Astrocyte (in vitro differentiated cells and primary cell): ENCODE data around the gene PBX1. TPM values are rescaled to one million over a fixed set of nuclear protein-coding genes. Genes with fewer than 3 reads are reported as not detected.

Source experiments
- DNase-seq: peaks from one replicate; pipeline ENCODE4 v3.0.0-alpha.2; 2010; ENCODE audit warnings: low read depth
- FAIRE-seq: peaks from 2 replicates; lab custom pipeline; 2011; peaks lifted over from hg19 to GRCh38; lab: Jason Lieb, UNC
- H2AFZ ChIP-seq: 2 replicates; pipeline ENCODE4 v1.6.0; 2012; ENCODE audit warnings: low read depth, low read length, inconsistent platforms
- H3K27ac ChIP-seq: 2 replicates; pipeline ENCODE4 v1.5.1; 2011; ENCODE audit warnings: low read depth, low read length, inconsistent platforms
- H3K27me3 ChIP-seq: 2 replicates; pipeline ENCODE4 v1.6.0; 2011; ENCODE audit warnings: low read length, inconsistent platforms; ENCODE audit not compliant: insufficient read depth
- H3K36me3 ChIP-seq: 2 replicates; pipeline ENCODE4 v1.5.1; 2011; ENCODE audit warnings: low read length, inconsistent platforms; ENCODE audit not compliant: insufficient read depth
- H3K4me1 ChIP-seq: 2 replicates; pipeline ENCODE4 v1.5.1; 2011; ENCODE audit warnings: low read length, inconsistent platforms; ENCODE audit not compliant: insufficient read depth
- H3K4me2 ChIP-seq: 2 replicates; pipeline ENCODE4 v1.6.0; 2012; ENCODE audit warnings: low read length, inconsistent platforms
- H3K4me3 ChIP-seq: 2 replicates; pipeline ENCODE4 v1.5.1; 2011; ENCODE audit warnings: low read depth, mild to moderate bottlenecking, low read length, inconsistent platforms; ENCODE audit not compliant: insufficient read depth
- H3K79me2 ChIP-seq: 2 replicates; pipeline ENCODE4 v1.6.0; 2012; ENCODE audit warnings: mild to moderate bottlenecking, low read length, inconsistent platforms; ENCODE audit not compliant: insufficient read depth
- H3K9ac ChIP-seq: 2 replicates; pipeline ENCODE4 v1.6.0; 2012; ENCODE audit warnings: mild to moderate bottlenecking, low read length, inconsistent platforms
- H3K9me3 ChIP-seq: 2 replicates; pipeline ENCODE4 v1.5.1; 2012; ENCODE audit warnings: low read depth, mild to moderate bottlenecking, low read length, inconsistent platforms; ENCODE audit not compliant: insufficient read depth
- H4K20me1 ChIP-seq: 2 replicates; pipeline ENCODE4 v1.6.0; 2012; ENCODE audit warnings: low read length, inconsistent platforms; ENCODE audit not compliant: insufficient read depth
- H3K27ac Mint-ChIP-seq: one replicate; pipeline ENCODE4 v1.8.0; 2021; ENCODE audit warnings: mild to moderate bottlenecking, mixed read lengths; ENCODE audit not compliant: unreplicated experiment
- H3K27me3 Mint-ChIP-seq: one replicate; pipeline ENCODE4 v1.8.0; 2021; ENCODE audit warnings: low read depth, mixed read lengths; ENCODE audit not compliant: unreplicated experiment
- H3K36me3 Mint-ChIP-seq: one replicate; pipeline ENCODE4 v1.8.0; 2021; ENCODE audit warnings: low read depth, mixed read lengths; ENCODE audit not compliant: unreplicated experiment
- H3K4me1 Mint-ChIP-seq: one replicate; pipeline ENCODE4 v1.8.0; 2021; ENCODE audit warnings: low read depth, mixed read lengths; ENCODE audit not compliant: unreplicated experiment
- H3K4me3 Mint-ChIP-seq: one replicate; pipeline ENCODE4 v1.8.0; 2021; ENCODE audit warnings: mild to moderate bottlenecking, moderate library complexity, mixed read lengths; ENCODE audit not compliant: unreplicated experiment
- H3K9me3 Mint-ChIP-seq: one replicate; pipeline ENCODE4 v1.8.0; 2021; ENCODE audit warnings: mild to moderate bottlenecking, mixed read lengths; ENCODE audit not compliant: unreplicated experiment
- EZH2 ChIP-seq: IDR thresholded peaks from 2 replicates; pipeline ENCODE4 v1.6.1; 2012; ENCODE audit warnings: mild to moderate bottlenecking, low read length, inconsistent platforms; ENCODE audit not compliant: insufficient read depth
- total RNA-seq: library from RNA; stranded (reverse); gene quantifications from 2 replicates; pipeline ENCODE4 v1.2.1, GENCODE V29; 2021
- TF ChIP-seq, protein P1 (sequence below): IDR thresholded peaks from 2 replicates; pipeline ENCODE4 v1.5.1; 2011; ENCODE audit warnings: low read depth, mild to moderate bottlenecking, inconsistent platforms, low read length, moderate library complexity; ENCODE audit not compliant: insufficient read depth

The PBX1 gene
- total RNA-seq, 1 donor from 2014 or later: 37.2 TPM

DNA sequence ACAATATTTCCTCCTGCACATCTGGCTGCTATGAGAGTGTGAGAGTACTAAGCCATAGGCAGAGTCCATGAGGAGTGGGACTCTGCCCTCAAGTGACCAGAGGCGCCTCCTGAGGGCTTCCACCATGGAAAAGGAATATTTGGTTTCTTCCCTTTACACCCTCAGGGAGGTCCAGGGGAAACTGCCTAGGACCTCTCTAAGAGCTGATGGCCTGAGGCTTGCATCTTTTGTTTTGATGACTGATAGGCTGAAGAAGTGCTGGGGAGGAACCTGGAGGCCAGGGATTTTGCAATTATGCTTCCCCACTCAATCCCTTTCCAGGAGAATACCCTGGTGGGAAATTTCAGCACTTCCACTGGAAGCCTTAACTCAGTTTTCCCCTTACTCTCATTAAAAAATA is 111.0 kb downstream of the PBX1 start:
- Histone ChIP-seq H3K27ac (no peak overlapping the region), H3K4me1 (no peaks in the 10 kb centered on the region), H3K79me2 (peaks cover 4% of the 10 kb centered on the region), H2AFZ (no peak overlapping the region), H3K27me3 (no peaks in the 10 kb centered on the region), H3K4me3 (no peak overlapping the region), H3K36me3 (no peaks in the 10 kb centered on the region), H4K20me1 (peaks cover 17% of the 10 kb centered on the region), H3K4me2 (no peak overlapping the region), H3K9ac (no peak overlapping the region), H3K9me3 (no peaks in the 10 kb centered on the region)
- no peak overlapping the region for H3K4me3 Mint-ChIP-seq
- TF ChIP-seq, protein P1, sequence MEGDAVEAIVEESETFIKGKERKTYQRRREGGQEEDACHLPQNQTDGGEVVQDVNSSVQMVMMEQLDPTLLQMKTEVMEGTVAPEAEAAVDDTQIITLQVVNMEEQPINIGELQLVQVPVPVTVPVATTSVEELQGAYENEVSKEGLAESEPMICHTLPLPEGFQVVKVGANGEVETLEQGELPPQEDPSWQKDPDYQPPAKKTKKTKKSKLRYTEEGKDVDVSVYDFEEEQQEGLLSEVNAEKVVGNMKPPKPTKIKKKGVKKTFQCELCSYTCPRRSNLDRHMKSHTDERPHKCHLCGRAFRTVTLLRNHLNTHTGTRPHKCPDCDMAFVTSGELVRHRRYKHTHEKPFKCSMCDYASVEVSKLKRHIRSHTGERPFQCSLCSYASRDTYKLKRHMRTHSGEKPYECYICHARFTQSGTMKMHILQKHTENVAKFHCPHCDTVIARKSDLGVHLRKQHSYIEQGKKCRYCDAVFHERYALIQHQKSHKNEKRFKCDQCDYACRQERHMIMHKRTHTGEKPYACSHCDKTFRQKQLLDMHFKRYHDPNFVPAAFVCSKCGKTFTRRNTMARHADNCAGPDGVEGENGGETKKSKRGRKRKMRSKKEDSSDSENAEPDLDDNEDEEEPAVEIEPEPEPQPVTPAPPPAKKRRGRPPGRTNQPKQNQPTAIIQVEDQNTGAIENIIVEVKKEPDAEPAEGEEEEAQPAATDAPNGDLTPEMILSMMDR: no peak
- no peak for TF ChIP-seq EZH2
- H3K9me3 Mint-ChIP-seq: no peaks in the 10 kb centered on the region
- no peak for DNase-seq
- H3K36me3 Mint-ChIP-seq: peaks cover 2% of the 10 kb centered on the region
- no peak overlapping the region for H3K27ac Mint-ChIP-seq
- H3K4me1 Mint-ChIP-seq: peaks cover 19% of the 10 kb centered on the region
- no peaks in the 10 kb centered on the region for H3K27me3 Mint-ChIP-seq
- no peak for FAIRE-seq

DNA sequence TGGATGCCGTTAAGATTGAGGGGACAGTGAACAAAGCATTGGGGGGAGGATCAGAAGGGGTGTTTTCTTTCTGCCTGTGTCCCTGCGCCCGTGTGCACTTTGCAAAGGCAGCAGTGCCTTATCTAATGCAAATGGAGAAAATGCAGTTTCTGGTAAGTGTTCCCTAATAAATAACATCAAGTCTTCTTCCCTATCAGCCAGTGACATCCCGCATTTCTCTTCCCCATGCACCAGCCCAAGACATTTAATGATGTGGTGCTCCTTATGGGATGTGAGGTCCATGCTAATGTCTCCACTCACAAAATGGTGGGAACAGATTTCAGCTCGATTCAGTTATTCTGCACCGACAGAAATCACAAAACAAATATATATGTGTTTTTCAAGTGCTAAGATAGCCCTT is 111.8 kb downstream of the PBX1 start:
- no peak overlapping the region for H3K4me3 Mint-ChIP-seq
- no peaks in the 10 kb centered on the region for H3K27me3 Mint-ChIP-seq
- H3K36me3 ChIP-seq: no peaks in the 10 kb centered on the region
- H3K9me3 Mint-ChIP-seq: no peaks in the 10 kb centered on the region
- H3K79me2 ChIP-seq: peaks cover 4% of the 10 kb centered on the region
- FAIRE-seq: no peak
- H3K4me3 ChIP-seq: no peak overlapping the region
- H3K4me1 ChIP-seq: no peaks in the 10 kb centered on the region
- H3K36me3 Mint-ChIP-seq: peaks cover 4% of the 10 kb centered on the region
- no peaks in the 10 kb centered on the region for H3K9me3 ChIP-seq
- H2AFZ ChIP-seq: no peak overlapping the region
- H3K27ac Mint-ChIP-seq: no peak overlapping the region
- no peak for DNase-seq
- H3K4me2 ChIP-seq: no peak overlapping the region
- H3K9ac ChIP-seq: no peak overlapping the region
- peaks cover 25% of the 10 kb centered on the region for H3K4me1 Mint-ChIP-seq
- H4K20me1 ChIP-seq: peaks cover 19% of the 10 kb centered on the region
- no peaks in the 10 kb centered on the region for H3K27me3 ChIP-seq
- H3K27ac ChIP-seq: no peak overlapping the region
- TF ChIP-seq, protein P1: no peak
- TF ChIP-seq EZH2: no peak

DNA sequence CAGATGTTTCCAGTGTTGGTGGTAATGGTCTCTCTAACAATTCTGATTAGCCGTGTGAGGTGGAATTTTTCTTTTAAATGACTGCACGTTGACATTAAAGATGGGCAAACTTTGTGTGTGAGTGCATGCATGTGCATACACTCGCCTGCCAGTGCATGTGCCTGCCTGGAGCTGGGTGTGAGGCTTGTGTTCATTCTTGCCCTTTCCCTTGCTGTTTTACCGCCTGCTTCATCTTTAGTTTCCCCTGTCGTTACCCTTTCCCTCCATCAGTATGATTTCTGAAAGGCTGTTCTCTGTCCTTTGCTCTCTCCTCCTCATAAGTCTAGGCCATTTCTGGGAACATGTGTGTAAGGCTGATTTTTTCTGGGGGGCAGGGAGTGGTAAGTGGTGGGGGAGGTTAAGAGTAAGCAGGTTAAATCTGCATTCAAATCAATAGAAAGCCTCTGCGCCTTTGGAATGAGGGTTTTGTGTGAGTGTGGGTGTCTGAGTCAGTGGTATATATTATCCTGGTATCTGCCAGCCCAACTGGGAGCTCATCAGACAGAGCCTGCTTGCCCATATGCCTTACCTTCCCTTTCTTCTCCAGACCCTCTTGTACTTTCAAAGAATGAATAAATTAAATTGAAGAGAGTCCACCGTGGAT is 112.5 kb downstream of the PBX1 start:
- Histone ChIP-seq H3K9ac (no peak overlapping the region), H3K27ac (no peak overlapping the region), H3K9me3 (no peaks in the 10 kb centered on the region), H3K4me3 (no peak overlapping the region), H4K20me1 (peaks cover 25% of the 10 kb centered on the region), H3K79me2 (peaks cover 4% of the 10 kb centered on the region), H3K4me2 (no peak overlapping the region), H3K27me3 (no peaks in the 10 kb centered on the region), H3K36me3 (no peaks in the 10 kb centered on the region), H3K4me1 (no peaks in the 10 kb centered on the region), H2AFZ (no peak overlapping the region)
- DNase-seq (peak; percentile 41), FAIRE-seq (no peak)
- Mint-ChIP-seq H3K9me3 (no peaks in the 10 kb centered on the region), H3K36me3 (peaks cover 5% of the 10 kb centered on the region), H3K4me1 (peaks cover 28% of the 10 kb centered on the region), H3K4me3 (peak overlapping the region; percentile 36), H3K27ac (no peak overlapping the region), H3K27me3 (no peaks in the 10 kb centered on the region)
- TF ChIP-seq, protein P1: no peak
